ENCODE data around the gene HECTD3. TPM values are rescaled to one million over a fixed set of nuclear protein-coding genes. Genes with fewer than 3 reads are reported as not detected.

Gene HECTD3
- polyA plus RNA-seq, 3 donors = 13.9 to 53.9 (median 16.7) TPM

GRCh38 chr1:45038661-45039364 lies 27.7 kb upstream of the HECTD3 start:
- Histone ChIP-seq H3K27me3 (ENCODE audit: control insufficient read depth in 2 of 2, insufficient read depth in 2 of 2, low read length in 2 of 2) (no peaks in the 10 kb centered on the region), H3K4me3 (replicated peaks in 1 of 3; ENCODE audit: low read depth in 2 of 3, low read length in 3 of 3) (no peak overlapping the region), H4K20me1 (ENCODE audit: insufficient read depth, low read length) (no peaks in the 10 kb centered on the region), H2AFZ (ENCODE audit: insufficient read depth, low read depth, low read length, poor library complexity, severe bottlenecking) (no peak overlapping the region), H3K9me3 (replicated peaks in 1 of 2; ENCODE audit: control insufficient read depth in 1 of 2, insufficient read depth in 1 of 2, low read length in 2 of 2) (no peaks in the 10 kb centered on the region), H3K36me3 (replicated peaks in 1 of 2; ENCODE audit: control insufficient read depth in 1 of 2, insufficient read depth in 2 of 2, low read length in 2 of 2) (no peaks in the 10 kb centered on the region), H3K4me2 (replicated peaks; ENCODE audit: extremely low read depth, low read length, poor library complexity, severe bottlenecking) (no peak overlapping the region), H3K79me2 (ENCODE audit: insufficient read depth, low read length) (no peaks in the 10 kb centered on the region), H3K4me1 (ENCODE audit: control insufficient read depth in 1 of 2, insufficient read depth in 2 of 2, low read length in 2 of 2) (no peaks in the 10 kb centered on the region), H3K9ac (ENCODE audit: insufficient read depth, low read length, poor library complexity, severe bottlenecking) (no peak overlapping the region), H3K27ac (ENCODE audit: low read depth in 1 of 2, low read length in 2 of 2) (no peak overlapping the region)
- WGBS (ENCODE audit: insufficient coverage) = 96% methylated on average over 5 of the region's 8 CpGs
- no peaks in the 10 kb centered on the region for H3K36me3 Mint-ChIP-seq
- no peak for TF ChIP-seq CTCF (IDR thresholded peaks at IDR 0.05)
- H3K4me3 Mint-ChIP-seq = no peak overlapping the region
- H3K4me1 Mint-ChIP-seq = peaks cover 3% of the 10 kb centered on the region
- H3K27ac Mint-ChIP-seq = no peak overlapping the region
- intact Hi-C loops (cut with micrococcal nuclease) = no loop called here
- H3K27me3 Mint-ChIP-seq (ENCODE audit: low read depth in 3 of 3) = no peaks in the 10 kb centered on the region
- DNase-seq = no peak
- no peaks in the 10 kb centered on the region for H3K9me3 Mint-ChIP-seq

- no CpG with 5 or more reads among the region's 2 CpGs for WGBS (ENCODE audit: insufficient coverage)
- no peaks in the 10 kb centered on the region for H3K36me3 ChIP-seq (replicated peaks in 1 of 2; ENCODE audit: control insufficient read depth in 1 of 2, insufficient read depth in 2 of 2, low read length in 2 of 2)
- H3K4me2 ChIP-seq (replicated peaks; ENCODE audit: extremely low read depth, low read length, poor library complexity, severe bottlenecking) = no peak overlapping the region
- H2AFZ ChIP-seq (ENCODE audit: insufficient read depth, low read depth, low read length, poor library complexity, severe bottlenecking) = no peak overlapping the region
- H3K27ac ChIP-seq (ENCODE audit: low read depth in 1 of 2, low read length in 2 of 2) = no peak overlapping the region
- H3K4me3 ChIP-seq (replicated peaks in 1 of 3; ENCODE audit: low read depth in 2 of 3, low read length in 3 of 3) = no peak overlapping the region
- H3K9ac ChIP-seq (ENCODE audit: insufficient read depth, low read length, poor library complexity, severe bottlenecking) = no peak overlapping the region
- no peaks in the 10 kb centered on the region for H3K36me3 Mint-ChIP-seq
- intact Hi-C loops (cut with micrococcal nuclease) = no loop called here
- H3K79me2 ChIP-seq (ENCODE audit: insufficient read depth, low read length) = no peaks in the 10 kb centered on the region
- H3K27me3 ChIP-seq (ENCODE audit: control insufficient read depth in 2 of 2, insufficient read depth in 2 of 2, low read length in 2 of 2) = no peaks in the 10 kb centered on the region
- no peaks in the 10 kb centered on the region for H3K4me1 ChIP-seq (ENCODE audit: control insufficient read depth in 1 of 2, insufficient read depth in 2 of 2, low read length in 2 of 2)
- H4K20me1 ChIP-seq (ENCODE audit: insufficient read depth, low read length) = no peaks in the 10 kb centered on the region
- H3K9me3 ChIP-seq (replicated peaks in 1 of 2; ENCODE audit: control insufficient read depth in 1 of 2, insufficient read depth in 1 of 2, low read length in 2 of 2) = no peaks in the 10 kb centered on the region
- peak overlapping the region in 1 of 7 donors; percentile 57 for H3K27ac Mint-ChIP-seq
- no peaks in the 10 kb centered on the region for H3K9me3 Mint-ChIP-seq
- DNase-seq = no peak
- H3K4me1 Mint-ChIP-seq = peaks cover 3% of the 10 kb centered on the region
- no peak for TF ChIP-seq CTCF (IDR thresholded peaks at IDR 0.05)
- no peaks in the 10 kb centered on the region for H3K27me3 Mint-ChIP-seq (ENCODE audit: low read depth in 3 of 3)
- no peak overlapping the region for H3K4me3 Mint-ChIP-seq
Measured at GRCh38 chr1:45038240-45038639, 27.1 kb upstream of the HECTD3 start.

All from CD14-positive monocyte (primary cell).